ENCODE results near the gene CHIT1.

Gene CHIT1

GRCh38 chr1:203216274-203217138 lies 13.0 kb downstream of the CHIT1 start:
- peak; percentile 61 for DNase-seq (ENCODE audit: low spot score)

- DNase-seq (ENCODE audit: low spot score) = no peak
Observed at GRCh38 chr1:203215573-203215972, 13.9 kb downstream of the CHIT1 start.

GRCh38 chr1:203214871-203215270 lies 14.6 kb downstream of the CHIT1 start:
- no peak for DNase-seq (ENCODE audit: low spot score)

DNA sequence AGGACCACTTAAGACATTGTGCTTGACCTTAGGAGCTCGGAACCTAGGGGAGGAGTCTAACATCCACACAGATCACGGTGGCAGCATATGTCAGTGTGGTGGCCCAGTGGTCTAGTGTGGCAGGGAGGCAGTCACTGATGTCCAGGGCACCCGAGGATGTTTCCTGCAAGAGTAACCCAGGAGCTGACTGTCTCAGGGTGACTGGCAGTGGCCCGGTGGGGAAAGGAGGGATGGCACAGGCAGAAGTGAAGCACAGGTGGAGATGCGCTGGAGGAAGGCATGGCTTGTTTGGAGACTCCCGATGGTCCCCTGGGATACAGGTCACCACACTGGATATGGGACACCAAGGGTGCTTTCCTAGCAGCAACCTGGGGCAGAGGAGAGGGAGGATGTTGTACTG lies 16.3 kb downstream of the CHIT1 start:
- DNase-seq (ENCODE audit: low spot score) = no peak

- no peak for DNase-seq (ENCODE audit: low spot score)
Observed at GRCh38 chr1:203211812-203212211, 17.7 kb downstream of the CHIT1 start.

- DNase-seq (ENCODE audit: low spot score) = no peak
Observed at GRCh38 chr1:203210988-203211387, 18.5 kb downstream of the CHIT1 start.

DNA sequence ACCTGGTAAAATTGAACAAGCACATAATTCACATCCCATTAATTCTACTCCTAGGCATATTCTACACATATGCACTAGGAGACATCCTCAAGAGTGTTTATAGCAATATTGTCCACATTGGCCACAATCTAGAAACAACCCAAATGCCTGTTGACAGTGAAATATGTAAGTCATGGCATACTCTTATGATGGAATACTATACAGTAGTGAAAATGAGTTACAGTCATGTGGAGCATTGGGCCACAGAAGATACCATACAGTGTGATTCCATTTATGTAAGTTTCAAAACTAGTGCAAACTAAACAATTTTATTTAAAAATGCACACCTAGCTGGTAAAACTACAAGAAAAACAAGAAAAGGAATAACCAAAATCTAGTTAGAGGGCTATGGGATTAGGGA lies 19.1 kb downstream of the CHIT1 start:
- DNase-seq (ENCODE audit: low spot score) = no peak

DNA sequence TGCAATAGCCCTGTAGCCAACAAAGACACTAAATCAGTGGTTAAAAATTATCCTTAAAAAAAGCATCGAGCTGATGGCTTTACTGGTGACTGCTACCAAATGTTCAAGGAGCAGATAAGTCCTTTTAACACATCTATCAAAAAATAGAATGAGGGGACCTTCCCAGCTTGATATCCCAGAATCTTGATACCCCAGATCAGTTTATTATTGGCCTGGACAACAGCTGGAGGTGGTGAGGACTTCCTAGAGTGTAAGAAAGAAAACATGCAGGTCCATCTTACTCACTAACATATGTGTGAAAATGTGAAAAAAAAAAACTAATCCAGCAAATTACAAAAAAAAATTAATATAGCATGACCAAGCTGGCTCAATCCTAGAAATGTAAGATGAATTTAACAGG lies 21.3 kb downstream of the CHIT1 start:
- no peak for DNase-seq (ENCODE audit: low spot score)

- no peak for DNase-seq (ENCODE audit: low spot score)
Observed at GRCh38 chr1:203207751-203208150, 21.7 kb downstream of the CHIT1 start.

GRCh38 chr1:203206129-203206687 lies 23.3 kb downstream of the CHIT1 start:
- no peak for DNase-seq (ENCODE audit: low spot score)

DNA sequence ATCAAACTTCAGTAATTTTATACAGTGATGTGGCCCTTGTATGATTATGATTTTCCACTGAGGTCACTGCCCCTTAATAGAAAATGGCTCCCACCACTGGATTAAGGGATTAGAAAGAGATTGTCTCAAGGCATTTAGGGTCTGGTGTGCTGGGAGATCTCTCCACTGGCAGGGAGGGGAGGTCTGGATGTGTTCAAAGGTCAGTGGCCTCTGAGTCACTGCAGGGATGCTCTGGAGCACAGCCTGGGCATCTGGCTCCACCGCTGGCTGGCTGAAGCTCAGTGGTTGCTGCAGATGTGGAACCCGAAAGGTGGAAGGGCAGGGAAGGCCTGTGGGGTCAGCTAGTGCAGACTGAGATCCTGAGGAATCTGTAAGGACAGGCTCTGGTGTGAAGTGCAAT lies 24.7 kb downstream of the CHIT1 start:
- no peak for DNase-seq (ENCODE audit: low spot score)

DNA sequence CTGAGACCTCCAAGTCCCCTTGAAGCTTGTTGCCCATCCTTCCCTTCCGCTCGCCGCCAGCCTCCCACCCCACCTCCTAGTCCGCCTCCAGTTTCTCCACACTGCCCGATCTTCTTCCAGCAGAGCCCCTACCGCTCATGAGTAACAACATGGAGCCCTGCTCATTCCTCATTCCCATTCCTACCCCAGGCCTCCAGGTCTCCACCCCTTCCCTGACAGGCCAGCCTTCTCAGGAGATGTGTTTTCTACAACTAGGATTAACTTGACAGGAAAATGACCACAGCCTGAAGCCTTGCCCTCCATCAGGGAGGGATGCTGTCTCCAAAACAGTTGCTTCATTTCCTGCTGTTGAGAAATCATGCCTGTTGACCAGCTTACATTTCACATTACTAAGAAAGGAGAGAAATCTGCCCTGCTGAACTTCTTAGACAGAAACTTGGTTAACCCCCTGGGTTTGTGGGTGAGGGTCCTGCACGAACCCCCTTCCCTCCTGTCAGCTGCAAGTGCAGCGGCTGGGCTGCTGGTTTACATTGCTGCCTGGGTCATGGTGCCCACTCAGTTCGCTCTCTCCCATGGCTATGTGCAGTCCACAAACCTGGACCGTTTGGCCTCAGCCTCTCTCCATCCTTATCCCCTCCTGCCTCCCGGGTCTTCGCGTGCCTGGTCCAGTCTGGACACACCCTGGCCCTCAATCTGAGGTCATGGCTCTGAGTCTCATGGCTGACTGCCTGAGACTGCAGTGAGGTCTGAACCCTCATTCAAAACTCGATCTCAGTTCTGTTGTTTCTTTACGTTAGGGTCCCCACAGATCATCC lies 26.8 kb downstream of the CHIT1 start:
- peak; percentile 83 for DNase-seq (ENCODE audit: low spot score)

DNA sequence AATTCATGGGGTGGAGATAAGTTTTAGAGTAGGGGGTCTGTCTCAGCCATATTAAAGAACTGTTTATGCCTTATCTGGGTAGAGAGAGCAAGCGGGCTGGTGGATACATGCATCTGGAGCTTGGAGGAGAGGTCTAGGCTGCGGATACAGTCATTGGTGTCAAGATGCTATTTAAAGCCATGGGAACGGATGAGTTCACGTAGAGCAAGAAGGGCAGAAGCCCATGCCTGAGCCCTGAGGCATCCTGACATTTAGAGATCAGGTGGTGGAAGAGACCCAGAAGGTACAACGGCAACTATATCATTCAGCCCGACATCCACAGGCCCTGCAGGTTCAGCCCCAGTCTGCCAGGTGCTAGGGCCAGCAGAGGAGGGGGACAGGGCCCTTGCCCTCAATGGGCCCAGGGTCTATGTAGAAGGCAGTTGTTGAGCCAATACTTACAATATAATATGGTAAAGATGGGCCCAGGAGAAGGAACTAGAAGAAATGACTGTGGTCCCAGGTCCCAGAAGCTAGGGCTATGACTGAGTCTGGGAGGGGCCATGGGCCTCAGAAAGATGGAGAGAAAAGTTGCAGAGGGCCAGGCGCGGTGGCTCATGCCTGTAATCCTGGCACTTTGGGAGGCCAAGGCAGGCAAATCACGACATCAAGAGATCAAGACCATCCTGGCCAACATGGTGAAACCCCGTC lies 27.8 kb downstream of the CHIT1 start:
- DNase-seq (ENCODE audit: low spot score) = no peak

DNA sequence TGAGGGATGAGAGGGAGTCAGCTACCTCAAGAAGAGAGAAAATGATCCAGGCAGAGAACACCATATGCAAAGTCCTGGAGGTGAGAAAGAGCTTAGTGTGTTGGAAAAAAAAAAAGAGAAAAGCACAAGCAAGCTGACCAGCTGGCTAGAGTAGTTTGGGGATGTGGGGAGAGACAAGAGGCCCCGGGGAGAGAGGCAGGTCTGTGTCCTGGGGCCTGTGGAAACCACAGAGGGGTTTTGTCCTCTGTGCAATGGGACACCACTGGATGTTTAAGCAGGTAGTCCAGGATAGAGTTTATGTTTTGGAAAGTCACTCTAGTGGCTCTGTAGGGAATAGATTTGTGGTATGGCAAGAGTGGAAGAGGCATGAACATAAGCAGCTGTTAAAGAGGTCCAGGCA lies 28.6 kb downstream of the CHIT1 start:
- no peak for DNase-seq (ENCODE audit: low spot score)

- DNase-seq (ENCODE audit: low spot score) = peak; percentile 57
Observed at GRCh38 chr1:203199816-203200571, 29.5 kb downstream of the CHIT1 start.

GRCh38 chr1:203199481-203199815 lies 30.0 kb downstream of the CHIT1 start:
- DNase-seq (ENCODE audit: low spot score) = no peak

DNA sequence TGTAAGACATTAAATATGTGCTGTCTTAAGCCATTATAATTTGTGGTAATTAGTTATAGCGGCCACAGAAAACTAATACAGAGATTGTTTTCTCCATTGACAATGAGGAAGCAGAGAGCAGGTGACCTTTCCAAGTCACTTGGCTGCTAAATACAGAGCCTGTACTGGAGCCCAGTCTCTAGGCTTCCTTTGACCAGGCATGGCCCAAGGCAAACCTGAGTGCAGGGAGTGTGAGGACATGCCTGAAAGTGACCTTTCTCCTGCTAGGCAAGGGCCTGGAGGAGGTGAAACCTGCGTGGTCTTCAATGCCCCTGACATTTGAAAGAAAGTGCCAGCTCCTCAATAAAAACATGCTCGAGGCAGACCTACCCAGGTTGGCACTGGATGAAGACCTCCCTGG lies 30.5 kb downstream of the CHIT1 start:
- no peak for DNase-seq (ENCODE audit: low spot score)

DNA sequence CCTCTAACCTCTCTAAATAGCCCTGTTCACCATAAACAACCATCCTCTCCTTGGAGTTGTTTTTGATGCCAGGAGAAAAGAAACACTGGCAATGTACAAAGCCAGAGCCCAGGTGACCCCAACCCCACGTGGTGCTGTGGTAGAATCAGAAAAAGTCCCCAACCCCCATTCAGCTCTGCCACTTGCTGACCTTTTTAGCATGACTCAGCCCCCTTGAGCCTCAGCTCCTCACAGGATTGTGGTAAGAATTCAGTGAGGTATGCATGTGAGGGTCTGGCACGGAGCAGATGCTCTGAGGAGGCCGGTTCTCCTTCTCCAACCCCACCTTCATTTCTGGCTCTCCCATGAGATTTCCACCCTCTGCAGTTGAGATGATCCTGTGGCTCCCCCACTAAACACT lies 31.8 kb downstream of the CHIT1 start:
- DNase-seq (ENCODE audit: low spot score) = peak; percentile 63

DNA sequence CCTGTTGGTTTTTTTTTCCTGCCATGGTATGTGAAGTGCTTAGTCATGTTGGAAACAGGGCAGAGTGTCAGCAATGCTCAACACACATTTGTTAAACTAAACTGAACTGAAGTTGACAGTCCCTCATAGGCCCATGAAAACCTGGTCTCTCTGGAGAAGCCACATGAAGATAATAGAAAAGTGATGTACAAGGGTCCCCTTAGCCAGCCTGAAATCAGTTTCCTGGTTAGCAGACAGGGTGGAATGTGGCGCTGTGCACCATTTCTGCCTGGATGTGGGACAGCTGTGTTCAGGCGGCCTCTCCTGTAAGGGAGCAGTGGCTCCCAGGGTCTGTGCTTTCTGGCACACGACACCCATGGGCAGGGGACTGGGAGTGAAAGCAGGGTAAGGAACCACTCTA lies 33.1 kb downstream of the CHIT1 start:
- DNase-seq (ENCODE audit: low spot score) = no peak

- DNase-seq (ENCODE audit: low spot score) = no peak
Observed at GRCh38 chr1:203190949-203191348, 38.5 kb downstream of the CHIT1 start.

DNA sequence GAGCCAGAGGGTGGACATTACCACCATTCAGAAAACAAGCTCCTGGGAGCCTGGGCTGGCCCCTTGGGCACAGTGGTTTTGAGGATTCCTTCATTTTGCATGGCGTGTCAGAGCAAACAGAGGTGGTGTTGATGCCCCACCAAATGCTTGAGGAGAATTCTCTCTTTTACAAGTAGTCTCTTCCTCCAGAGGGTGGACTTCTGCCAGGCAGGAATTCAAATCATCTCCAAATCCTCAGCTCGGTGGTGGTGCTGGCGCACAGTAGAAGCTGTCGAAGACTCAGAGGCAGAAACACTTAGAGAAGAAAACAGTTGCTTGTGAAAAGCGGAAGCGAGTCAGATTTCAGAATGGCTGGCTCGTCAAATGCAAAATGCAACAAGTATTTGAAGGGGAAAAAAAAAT lies 39.5 kb downstream of the CHIT1 start:
- DNase-seq (ENCODE audit: low spot score) = no peak
